Measurements from ENCODE around the gene SULT1A2.

GRCh38 chr16:28623172-28623711 is 26.4 kb upstream of the SULT1A2 start:
- TF ChIP-seq POLR2AphosphoS5 (IDR thresholded peaks at IDR 0.05) (no peak), CTCF (IDR thresholded peaks at IDR 0.05) (peak in 1 of 4 experiments; percentile 13), EP300 (IDR thresholded peaks at IDR 0.05) (no peak)
